NB4 (cell line): ENCODE results near the gene GALNT13.

ENCODE experiments used
- CTCF ChIP-seq: IDR thresholded peaks from one replicate; pipeline ENCODE4 v1.5.1; 2012; ENCODE audit warnings: low read depth, low read length
- MAX ChIP-seq: IDR thresholded peaks from 2 replicates; pipeline ENCODE4 v1.6.1; 2011; ENCODE audit warnings: low read depth, low read length
- POLR2A ChIP-seq: IDR thresholded peaks from 2 replicates; pipeline ENCODE4 v1.6.1; 2011; ENCODE audit warnings: mild to moderate bottlenecking; ENCODE audit not compliant: insufficient read length; ENCODE audit errors: extremely low read depth

GRCh38 chr2:154484338-154485099, 612.8 kb downstream of the GALNT13 start:
- TF ChIP-seq POLR2A (no peak), CTCF (no peak), MAX (no peak)
